Lower lobe of right lung (tissue), 2 donors: ENCODE measurements around the gene RUNX1. TPM values are rescaled to one million over a fixed set of nuclear protein-coding genes. Genes with fewer than 3 reads are reported as not detected.

Experiments
- ATAC-seq, 2 donors: fragments of 200-7000 bp; cut with Tn5 transposase; one replicate each; pipeline ENCODE4 v1.9.1; 2020 to 2022; ENCODE audit warnings: mild to moderate bottlenecking in 2 of 2, moderate library complexity in 2 of 2
- DNase-seq: peaks from one replicate; pipeline ENCODE4 v3.0.0-alpha.2; 2020
- H3K27ac ChIP-seq: fragments of 200-600 bp; one replicate; pipeline ENCODE4 v1.8.0; 2022
- H3K27me3 ChIP-seq: fragments of 200-600 bp; one replicate; pipeline ENCODE4 v1.8.0; 2022; ENCODE audit warnings: low read depth
- H3K36me3 ChIP-seq: fragments of 200-600 bp; one replicate; pipeline ENCODE4 v1.8.0; 2022; ENCODE audit warnings: mild to moderate bottlenecking
- H3K4me1 ChIP-seq: fragments of 200-600 bp; one replicate; pipeline ENCODE4 v1.8.0; 2022
- H3K4me3 ChIP-seq: fragments of 200-600 bp; one replicate; pipeline ENCODE4 v1.8.0; 2022; ENCODE audit warnings: mild to moderate bottlenecking
- H3K9me3 ChIP-seq: fragments of 200-600 bp; one replicate; pipeline ENCODE4 v1.8.0; 2022
- intact Hi-C: fragments of 100-400 bp; cut with DNase I; formaldehyde crosslinking; loops from one replicate; pipeline ENCODE4 v1.11.0; 2022
- long read RNA-seq: library from polyadenylated mRNA; unstranded; transcript quantifications from one replicate; pipeline ENCODE4 v2.0.0, GENCODE V29; 2021
- total RNA-seq: library from RNA; stranded (reverse); fragmentation: NEBNext Ultra II Directional; extraction: Animal tissue kit (Norgen Biotek cat#: 25700); gene quantifications from one replicate; pipeline ENCODE4 v1.2.1, GENCODE V29; 2021
- TF ChIP-seq, protein P1 (sequence below): fragments of 200-600 bp; IDR thresholded peaks from one replicate; pipeline ENCODE4 v1.8.0; 2022; ENCODE audit warnings: antibody characterized with exemption, mild to moderate bottlenecking
- donor health status: DM: no; HTN: yes; CAD: no; lungs with severe emphysema.

The RUNX1 gene
- total RNA-seq: 110 TPM
- long read RNA-seq, full-length matches to known transcripts: 1 of 47 reads
- long read RNA-seq, partial matches to known transcripts: 5 of 47 reads
- long read RNA-seq, other reads (novel, unspliced or antisense): 41 of 47 reads

DNA sequence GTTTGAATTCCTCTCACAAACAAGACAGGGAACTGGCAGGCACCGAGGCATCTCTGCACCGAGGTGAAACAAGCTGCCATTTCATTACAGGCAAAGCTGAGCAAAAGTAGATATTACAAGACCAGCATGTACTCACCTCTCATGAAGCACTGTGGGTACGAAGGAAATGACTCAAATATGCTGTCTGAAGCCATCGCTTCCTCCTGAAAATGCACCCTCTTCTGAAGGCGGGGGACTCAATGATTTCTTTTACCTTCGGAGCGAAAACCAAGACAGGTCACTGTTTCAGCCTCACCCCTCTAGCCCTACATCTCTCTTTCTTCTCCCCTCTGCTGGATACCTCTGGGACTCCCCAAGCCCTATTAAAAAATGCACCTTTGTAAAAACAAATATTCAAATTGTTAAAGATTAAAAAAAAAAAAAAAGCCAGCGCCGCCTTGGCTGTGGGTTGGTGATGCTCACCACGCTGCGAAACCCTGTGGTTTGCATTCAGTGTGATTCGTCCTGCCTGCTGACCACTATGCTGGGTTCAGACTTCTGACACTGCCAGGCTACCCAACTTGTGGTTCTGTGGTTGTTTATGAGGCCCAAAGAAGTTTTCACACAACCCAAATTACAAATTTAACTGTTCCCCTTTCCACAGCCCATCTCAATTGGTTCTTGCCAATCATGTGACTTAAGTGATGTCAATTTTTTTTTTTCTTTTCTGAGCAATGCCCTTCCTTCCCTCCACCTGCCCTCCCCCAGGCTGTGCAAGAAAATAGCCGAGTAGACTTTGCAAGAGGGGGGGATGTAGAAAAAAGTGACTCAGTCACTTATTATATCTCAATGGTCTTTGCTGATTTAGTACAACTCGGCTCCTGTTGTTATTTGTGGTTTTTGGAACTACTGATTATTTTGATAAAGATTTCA, at the start of gene RUNX1:
Gene RUNX1, minus strand, starts transcription at position 597 of the 912 bp plus-strand sequence.
- DNase-seq (peak; percentile 77), ATAC-seq (peak; percentile 43 to 73)
- TF ChIP-seq, protein P1, sequence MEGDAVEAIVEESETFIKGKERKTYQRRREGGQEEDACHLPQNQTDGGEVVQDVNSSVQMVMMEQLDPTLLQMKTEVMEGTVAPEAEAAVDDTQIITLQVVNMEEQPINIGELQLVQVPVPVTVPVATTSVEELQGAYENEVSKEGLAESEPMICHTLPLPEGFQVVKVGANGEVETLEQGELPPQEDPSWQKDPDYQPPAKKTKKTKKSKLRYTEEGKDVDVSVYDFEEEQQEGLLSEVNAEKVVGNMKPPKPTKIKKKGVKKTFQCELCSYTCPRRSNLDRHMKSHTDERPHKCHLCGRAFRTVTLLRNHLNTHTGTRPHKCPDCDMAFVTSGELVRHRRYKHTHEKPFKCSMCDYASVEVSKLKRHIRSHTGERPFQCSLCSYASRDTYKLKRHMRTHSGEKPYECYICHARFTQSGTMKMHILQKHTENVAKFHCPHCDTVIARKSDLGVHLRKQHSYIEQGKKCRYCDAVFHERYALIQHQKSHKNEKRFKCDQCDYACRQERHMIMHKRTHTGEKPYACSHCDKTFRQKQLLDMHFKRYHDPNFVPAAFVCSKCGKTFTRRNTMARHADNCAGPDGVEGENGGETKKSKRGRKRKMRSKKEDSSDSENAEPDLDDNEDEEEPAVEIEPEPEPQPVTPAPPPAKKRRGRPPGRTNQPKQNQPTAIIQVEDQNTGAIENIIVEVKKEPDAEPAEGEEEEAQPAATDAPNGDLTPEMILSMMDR: no peak
- intact Hi-C loops: no loop called here
- Histone ChIP-seq H3K36me3 (no peaks in the 10 kb centered on the region), H3K27me3 (no peaks in the 10 kb centered on the region), H3K4me3 (peak within 1 kb of the TSS; percentile 53), H3K4me1 (peaks cover 59% of the 10 kb centered on the region), H3K9me3 (no peaks in the 10 kb centered on the region), H3K27ac (peak within 1 kb of the TSS; percentile 84)

DNA sequence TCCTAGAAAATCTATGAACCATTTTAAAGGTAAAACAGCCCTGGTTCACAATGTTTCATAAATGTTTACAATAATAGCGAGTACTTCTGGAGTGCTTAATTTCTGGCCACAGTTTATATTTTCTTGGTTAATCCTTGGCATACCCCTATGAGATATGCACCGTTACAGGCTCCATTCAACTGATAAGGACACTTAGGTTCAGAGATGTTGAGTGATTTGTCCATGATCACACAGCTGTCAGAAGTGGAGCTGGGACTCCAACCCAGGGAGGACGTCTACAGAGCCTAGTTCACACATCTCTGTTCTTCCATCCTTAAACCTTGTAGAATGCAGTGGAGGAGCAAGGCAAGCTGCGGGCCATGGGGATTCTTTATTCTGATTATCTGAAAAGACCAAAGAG, 48.4 kb upstream of the RUNX1 start:
- intact Hi-C loops: no loop called here

DNA sequence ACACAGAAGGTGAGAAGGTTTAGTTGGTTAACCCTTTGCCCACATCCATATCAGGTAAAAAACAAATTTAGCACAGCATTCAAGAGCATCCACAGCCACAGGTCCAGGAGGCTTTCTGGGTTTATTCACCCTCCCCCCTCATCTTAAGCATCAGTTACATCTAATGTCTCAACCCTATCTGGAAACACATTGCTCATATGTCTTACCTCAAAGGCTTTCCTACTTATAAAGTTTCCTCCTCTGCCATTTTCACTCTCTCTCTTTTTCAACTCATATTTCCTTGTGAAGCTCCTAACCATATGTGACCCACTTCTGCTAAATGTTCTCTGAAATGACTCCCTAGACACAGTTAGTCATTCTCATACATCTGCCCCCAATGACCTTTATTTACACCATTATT, 47.9 kb upstream of the RUNX1 start:
- Histone ChIP-seq H3K4me1 (no peaks in the 10 kb centered on the region), H3K4me3 (no peak overlapping the region), H3K27me3 (no peaks in the 10 kb centered on the region), H3K36me3 (no peaks in the 10 kb centered on the region), H3K9me3 (no peaks in the 10 kb centered on the region), H3K27ac (no peak overlapping the region)
- TF ChIP-seq, protein P1: no peak
- ATAC-seq: no peak
- DNase-seq: no peak
- intact Hi-C loops: no loop called here

More for the DNA sequence above, 48.4 kb upstream of the RUNX1 start:
- no peak overlapping the region for H3K4me3 ChIP-seq
- no peaks in the 10 kb centered on the region for H3K36me3 ChIP-seq
- H3K27ac ChIP-seq: no peak overlapping the region
- ATAC-seq (no peak), DNase-seq (no peak)
- no peaks in the 10 kb centered on the region for H3K9me3 ChIP-seq
- no peaks in the 10 kb centered on the region for H3K27me3 ChIP-seq
- H3K4me1 ChIP-seq: peaks cover 4% of the 10 kb centered on the region
- TF ChIP-seq, protein P1: no peak

DNA sequence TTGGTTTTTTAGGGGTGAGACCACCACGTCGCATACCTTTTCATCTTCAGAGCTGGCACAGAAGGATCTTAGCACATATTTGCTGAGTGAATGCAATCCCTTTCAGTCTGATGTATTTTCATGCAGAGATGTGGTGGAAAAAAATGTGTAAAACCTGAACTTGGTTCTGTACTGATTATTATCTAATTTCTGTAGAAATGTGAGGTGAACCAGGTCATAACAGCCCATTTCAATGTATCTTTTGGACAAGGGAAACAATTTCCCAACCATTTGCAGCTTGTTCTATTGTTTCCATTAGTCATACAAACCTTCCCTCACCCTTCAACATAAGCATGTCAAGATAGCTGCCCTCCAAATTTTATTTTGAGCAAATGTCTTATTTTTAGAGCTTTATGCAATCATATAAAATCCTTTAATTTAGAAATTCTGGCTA, 46.8 kb upstream of the RUNX1 start:
- H3K9me3 ChIP-seq: no peaks in the 10 kb centered on the region
- TF ChIP-seq, protein P1: no peak
- no peak for DNase-seq
- H3K27ac ChIP-seq: no peak overlapping the region
- H3K27me3 ChIP-seq: no peaks in the 10 kb centered on the region
- no peak for ATAC-seq
- no peak overlapping the region for H3K4me3 ChIP-seq
- H3K4me1 ChIP-seq: no peaks in the 10 kb centered on the region
- no peaks in the 10 kb centered on the region for H3K36me3 ChIP-seq
- intact Hi-C loops: no loop called here

DNA sequence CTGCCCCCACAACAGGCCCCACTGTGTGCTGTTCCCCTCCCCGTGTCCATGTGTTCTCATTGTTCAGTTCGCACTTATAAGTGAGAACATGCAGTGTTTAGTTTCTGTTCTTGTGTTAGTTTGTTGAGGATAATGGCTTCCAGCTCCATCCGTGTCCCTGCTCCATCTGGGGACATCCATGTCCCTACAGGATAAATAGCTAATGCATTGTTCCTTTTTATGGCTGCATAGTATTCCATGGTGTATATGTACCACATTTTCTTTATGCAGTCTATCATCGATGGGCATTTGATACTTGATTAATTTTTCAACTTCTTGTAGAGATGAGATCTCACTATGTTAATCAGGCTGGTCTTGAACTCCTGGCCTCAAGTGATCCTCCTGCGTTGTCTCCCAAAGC, 44.4 kb upstream of the RUNX1 start:
- TF ChIP-seq, protein P1: no peak
- Histone ChIP-seq H3K9me3 (no peaks in the 10 kb centered on the region), H3K36me3 (no peaks in the 10 kb centered on the region), H3K4me3 (no peak overlapping the region), H3K27me3 (no peaks in the 10 kb centered on the region), H3K27ac (no peak overlapping the region), H3K4me1 (no peaks in the 10 kb centered on the region)
- ATAC-seq: no peak
- intact Hi-C loops: no loop called here
- DNase-seq: no peak
